Endothelial cell of umbilical vein (primary cell): ENCODE results near the gene CYGB.

ENCODE experiments used
- CTCF ChIP-seq, 2 donors: IDR thresholded peaks; 1 replicate in 1 of 2; 2 replicates in 1 of 2; pipeline ENCODE4 v1.5.1; 2011; ENCODE audit warnings: low read length in 2 of 2, mild to moderate bottlenecking in 2 of 2, moderate library complexity in 2 of 2, control low read depth in 1 of 2, inconsistent platforms in 1 of 2, low read depth in 1 of 2; ENCODE audit not compliant: insufficient read depth in 1 of 2; ENCODE audit errors: extremely low read depth in 1 of 2
- EZH2 ChIP-seq: IDR thresholded peaks from 2 replicates; pipeline ENCODE4 v1.6.1; 2012; ENCODE audit warnings: borderline replicate concordance, low read depth, mild to moderate bottlenecking, moderate library complexity, low read length, inconsistent platforms; ENCODE audit not compliant: severe bottlenecking
- FOS ChIP-seq: IDR thresholded peaks from 2 replicates; pipeline ENCODE4 v1.6.1; 2011; ENCODE audit warnings: mild to moderate bottlenecking, low read length, moderate library complexity, borderline replicate concordance; ENCODE audit not compliant: insufficient read depth
- GATA2 ChIP-seq: IDR thresholded peaks from 2 replicates; pipeline ENCODE4 v1.7.0; 2011; ENCODE audit warnings: low read depth, mild to moderate bottlenecking, moderate library complexity, mixed read lengths, low read length; ENCODE audit not compliant: insufficient read length, insufficient read depth
- JUN ChIP-seq: IDR thresholded peaks from 2 replicates; pipeline ENCODE4 v1.6.1; 2011; ENCODE audit warnings: borderline replicate concordance, low read depth; ENCODE audit not compliant: insufficient read length, insufficient read depth
- MAX ChIP-seq: IDR thresholded peaks from 2 replicates; pipeline ENCODE4 v1.6.1; 2011; ENCODE audit not compliant: insufficient read depth, insufficient read length
- MYC ChIP-seq: IDR thresholded peaks from one replicate; pipeline ENCODE4 v1.6.1; 2011; ENCODE audit warnings: mild to moderate bottlenecking, low read depth, low read length
- POLR2A ChIP-seq: IDR thresholded peaks from 2 replicates; pipeline ENCODE4 v1.6.1; 2012; ENCODE audit warnings: low read depth, mild to moderate bottlenecking, control low read depth, low read length
- POLR2AphosphoS5 ChIP-seq: IDR thresholded peaks from 2 replicates; pipeline ENCODE4 v1.6.1; 2012; ENCODE audit warnings: low read depth, mild to moderate bottlenecking, control low read depth, low read length, moderate library complexity; ENCODE audit not compliant: insufficient read depth

- TF ChIP-seq CTCF (IDR thresholded peaks at IDR 0.05; ENCODE audit: extremely low read depth in 1 of 2, insufficient read depth in 1 of 2, low read depth in 1 of 2, low read length in 2 of 2) (no peak), JUN (no peak), POLR2AphosphoS5 (peak; percentile 65), POLR2A (peak; percentile 27), MYC (no peak), EZH2 (no peak), MAX (no peak), GATA2 (no peak), FOS (no peak)
Observed at GRCh38 chr17:76497979-76498875, 39.3 kb downstream of the CYGB start.
